Stimulated activated CD4-positive, alpha-beta T cell treated with anti-CD3 and anti-CD28 coated beads, TNF-alpha, amount 100 ng/mL, for 48 hours (primary cell): ENCODE results near the gene ING5.

ENCODE experiments used
- DNase-seq, 3 donors: peaks; one replicate each; pipeline ENCODE4 v3.0.0-alpha.2; 2020; ENCODE audit warnings: low read depth in 3 of 3

ING5 gene

GRCh38 chr2:241706537-241706936, 4.7 kb downstream of the ING5 start:
- DNase-seq, result no peak

DNA sequence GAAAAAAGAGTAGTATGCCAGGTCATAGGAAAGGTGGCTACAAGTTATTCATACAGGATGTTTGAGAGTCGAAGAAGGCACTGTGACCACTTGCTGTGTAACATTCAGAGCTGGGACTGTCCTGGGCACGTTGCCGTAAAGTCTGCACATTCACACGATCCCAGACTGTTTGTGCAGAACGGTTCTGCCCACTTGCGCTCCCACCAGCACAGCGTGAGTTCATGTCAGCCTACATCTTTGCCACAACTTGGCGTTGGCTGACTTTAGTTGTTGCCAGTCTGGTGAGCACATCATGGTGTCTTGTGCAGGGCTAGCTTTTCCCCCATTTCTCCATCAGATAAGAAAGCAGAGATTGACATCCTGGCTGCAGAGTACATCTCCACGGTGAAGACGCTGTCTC, 7.0 kb downstream of the ING5 start:
- DNase-seq, result no peak

GRCh38 chr2:241719093-241719492, 17.3 kb downstream of the ING5 start:
- DNase-seq, result no peak

GRCh38 chr2:241720099-241720498, 18.3 kb downstream of the ING5 start:
- DNase-seq, result no peak

DNA sequence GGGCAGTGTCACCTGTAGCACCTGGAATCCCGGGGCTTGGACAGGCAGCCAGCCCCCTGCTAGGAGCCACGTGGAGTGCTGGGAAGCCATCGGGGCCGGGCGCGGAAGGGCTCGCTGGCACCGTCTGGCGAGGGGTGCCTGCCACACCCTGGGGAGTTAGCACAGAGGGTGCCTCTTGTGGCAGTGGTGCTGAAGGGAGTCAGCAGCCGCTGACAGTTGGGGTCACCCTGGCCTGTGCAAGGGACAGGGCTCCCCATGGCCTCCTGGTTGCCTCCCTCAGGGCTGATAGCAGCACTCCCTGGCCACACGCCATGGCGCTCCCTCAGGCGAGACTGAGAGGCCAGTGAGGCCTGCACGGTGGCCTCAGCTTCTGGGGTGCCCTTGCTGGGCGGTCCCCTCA, 18.7 kb downstream of the ING5 start:
- DNase-seq, result no peak

DNA sequence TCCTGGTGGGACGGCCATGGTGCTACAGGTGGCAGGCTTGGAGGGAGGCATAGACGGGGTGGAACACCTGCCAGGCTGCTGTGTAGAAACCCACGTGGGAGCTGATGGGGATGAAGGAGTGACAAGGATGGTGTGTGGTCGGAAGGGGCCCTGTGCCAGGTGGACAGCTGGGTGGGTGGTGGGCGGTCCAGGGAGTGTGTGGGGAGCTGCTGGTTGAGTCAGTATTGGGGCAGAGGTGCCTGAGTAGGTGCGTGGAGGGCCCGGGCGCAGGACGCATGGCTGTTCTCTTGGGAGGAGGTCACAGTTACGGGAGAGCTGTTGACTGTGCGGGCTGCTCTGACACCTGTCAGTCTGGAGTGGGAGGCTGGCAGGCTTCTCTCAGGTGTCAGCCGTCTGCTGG, 20.0 kb downstream of the ING5 start:
- DNase-seq, result no peak

DNA sequence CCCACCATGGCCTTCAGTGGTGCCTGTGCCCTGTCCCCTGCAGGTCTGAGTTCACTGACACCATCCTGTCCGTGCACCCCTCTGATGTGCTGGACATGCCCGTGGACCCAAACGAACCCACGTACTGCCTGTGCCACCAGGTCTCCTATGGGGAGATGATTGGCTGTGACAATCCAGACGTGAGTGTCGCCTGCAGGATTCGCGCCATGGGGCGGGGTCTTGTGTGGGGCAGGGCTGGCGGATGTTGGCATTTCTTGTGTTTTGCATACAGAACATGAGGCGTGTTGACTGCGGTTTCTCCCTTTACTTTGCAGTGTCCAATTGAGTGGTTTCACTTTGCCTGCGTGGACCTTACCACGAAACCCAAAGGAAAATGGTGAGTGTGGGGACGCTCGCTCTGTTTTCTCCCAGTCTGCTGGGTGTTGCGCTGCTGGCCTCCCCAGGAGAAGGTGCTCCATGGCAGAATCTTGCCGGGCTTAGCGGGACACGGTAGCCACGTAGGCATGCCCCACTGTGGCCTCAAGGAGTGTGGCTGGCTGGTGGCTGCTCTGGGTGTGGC, 21.1 kb downstream of the ING5 start:
- no peak for DNase-seq

DNA sequence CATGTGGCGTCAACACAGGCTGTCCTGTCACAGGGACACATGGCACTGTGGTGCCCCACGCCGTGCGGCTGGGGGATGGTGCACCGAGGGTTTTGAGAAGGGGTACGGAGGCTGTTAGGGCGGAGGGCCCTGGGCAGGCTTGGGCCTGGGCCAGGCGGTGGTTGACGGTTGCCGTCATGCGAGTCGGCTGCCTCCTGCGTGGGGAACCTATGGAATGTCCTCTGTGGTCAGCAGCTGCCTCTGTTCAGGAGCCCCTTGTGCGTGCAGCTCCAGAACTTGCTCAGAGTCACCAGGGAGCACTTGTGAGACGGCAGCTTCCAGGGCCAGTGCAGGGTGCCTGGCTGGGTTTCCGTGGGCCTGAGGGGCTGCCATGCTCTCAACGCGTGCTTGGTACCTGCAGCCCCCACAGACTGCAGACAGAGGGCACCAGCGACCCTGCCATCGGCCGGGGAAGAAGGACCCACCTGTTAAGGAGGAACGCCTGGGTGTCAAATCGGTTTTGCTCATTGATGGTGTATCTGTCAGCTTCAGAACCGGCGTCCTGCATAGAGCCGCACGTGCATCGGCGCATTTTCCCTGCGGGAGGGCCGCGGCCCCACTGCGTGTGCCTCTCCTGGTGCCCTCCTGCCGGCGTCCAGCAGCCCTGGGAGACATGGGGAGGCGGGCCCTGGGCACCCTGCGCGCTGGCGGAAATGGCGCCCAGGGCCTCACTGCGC, 22.6 kb downstream of the ING5 start:
- DNase-seq, result no peak

- DNase-seq, result no peak
Observed at GRCh38 chr2:241724975-241725870, 23.4 kb downstream of the ING5 start.

- DNase-seq, result no peak
Observed at GRCh38 chr2:241726459-241726858, 24.6 kb downstream of the ING5 start.

GRCh38 chr2:241728000-241728399, 26.2 kb downstream of the ING5 start:
- no peak for DNase-seq

GRCh38 chr2:241728627-241729026, 26.8 kb downstream of the ING5 start:
- no peak for DNase-seq

DNA sequence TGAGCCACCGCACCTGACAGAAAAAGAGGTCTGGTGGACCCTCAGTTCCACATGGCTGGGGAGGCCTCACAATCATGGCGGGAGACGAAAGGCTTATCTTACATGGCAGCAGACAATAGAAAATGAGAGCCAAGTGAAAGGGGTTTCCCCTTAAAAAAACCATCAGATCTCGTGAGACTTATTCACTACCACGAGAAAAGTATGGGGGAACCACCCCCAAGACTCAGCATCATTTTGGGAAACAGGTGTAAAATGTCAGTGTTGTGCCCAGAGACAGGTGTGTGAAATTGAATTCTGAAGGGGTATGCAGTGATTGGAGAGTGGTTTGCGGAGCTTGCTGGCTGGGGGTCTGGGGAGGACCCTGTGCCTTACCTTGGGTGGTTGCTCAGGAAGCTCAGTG, 28.0 kb downstream of the ING5 start:
- DNase-seq, result no peak

DNA sequence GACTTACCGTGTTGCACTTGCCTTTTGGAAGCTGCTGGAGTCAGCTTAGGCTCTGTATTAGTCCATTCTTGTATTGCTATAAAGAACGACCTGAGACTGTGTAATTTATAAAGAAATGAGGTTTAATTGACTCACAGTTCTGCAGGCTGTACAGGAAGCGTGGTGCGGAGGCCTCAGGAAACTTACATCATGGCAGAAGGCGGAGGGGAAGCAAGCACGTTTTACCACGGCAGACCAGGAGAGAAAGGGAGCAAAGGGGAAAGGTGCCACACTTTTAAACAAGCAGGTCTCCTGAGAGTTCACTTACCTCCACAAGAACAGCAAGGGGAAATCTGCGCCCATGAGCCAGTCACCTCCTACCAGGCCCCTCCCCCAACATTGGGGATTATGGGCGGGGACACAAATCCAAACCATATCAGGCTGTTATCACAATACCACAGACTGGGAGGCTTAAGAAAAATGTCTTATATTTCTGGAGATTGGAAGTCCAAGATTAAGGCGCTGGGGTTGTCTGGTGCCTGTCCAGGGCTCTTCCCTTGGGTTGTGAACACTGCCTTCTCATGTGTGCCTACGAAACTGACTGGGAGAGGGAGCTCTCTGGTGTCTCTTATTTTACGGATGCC, 28.9 kb downstream of the ING5 start:
- DNase-seq, result no peak

DNA sequence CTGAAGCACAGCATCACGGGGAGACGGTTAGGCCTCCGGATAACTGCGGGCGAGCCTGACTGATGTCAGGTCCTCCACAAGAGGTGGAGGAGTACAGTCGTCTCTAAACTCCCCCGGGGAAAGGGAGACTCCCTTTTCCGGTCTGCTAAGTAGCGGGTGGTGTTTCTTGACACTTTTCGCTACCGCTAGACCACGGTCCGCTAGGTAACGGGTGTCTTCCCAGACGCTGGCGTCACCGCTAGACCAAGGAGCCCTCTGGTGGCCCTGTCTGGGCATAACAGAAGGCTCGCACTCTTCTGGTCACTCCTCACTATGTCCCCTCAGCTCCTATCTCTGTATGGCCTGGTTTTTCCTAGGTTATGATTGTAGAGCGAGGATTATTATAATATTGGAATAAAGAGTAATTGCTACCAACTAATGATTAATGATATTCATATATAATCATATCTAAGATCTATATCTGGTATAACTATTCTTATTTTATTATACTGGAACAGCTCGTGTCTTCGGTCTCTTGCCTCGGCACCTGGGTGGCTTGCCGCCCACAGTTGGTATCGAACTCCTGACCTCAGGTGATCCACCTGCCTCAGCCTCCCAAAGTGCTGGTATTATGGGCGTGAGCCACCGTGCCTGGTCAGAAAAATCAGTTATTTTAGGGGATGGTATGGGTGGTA, 30.8 kb downstream of the ING5 start:
- peak in 1 of 3 donors; percentile 56 for DNase-seq

- no peak for DNase-seq
Observed at GRCh38 chr2:241733391-241734207, 31.8 kb downstream of the ING5 start.

DNA sequence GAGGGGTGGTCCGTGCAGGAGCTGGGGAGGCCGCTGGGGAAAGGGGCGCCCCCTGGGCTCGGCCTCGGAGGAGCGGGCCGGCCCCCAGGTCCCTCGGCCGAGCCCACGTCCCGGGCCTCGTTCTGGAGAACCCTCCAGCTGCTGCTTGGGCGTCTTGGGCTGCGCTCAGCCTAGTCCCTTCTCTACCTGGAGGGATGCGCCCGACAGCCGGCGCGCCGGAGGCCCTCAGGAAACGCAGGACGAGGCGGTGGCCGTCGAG, 32.3 kb downstream of the ING5 start:
- DNase-seq, result no peak

GRCh38 chr2:241734467-241735208, 32.8 kb downstream of the ING5 start, which contains the start of gene D2HGDH:
D2HGDH (plus strand) TSS chr2:241734630; CDS start chr2:241735225, 595 bp downstream.
- DNase-seq, result peak; percentile 84 to 98 (median 91)

GRCh38 chr2:241736111-241736510, 34.3 kb downstream of the ING5 start:
- DNase-seq, result no peak

DNA sequence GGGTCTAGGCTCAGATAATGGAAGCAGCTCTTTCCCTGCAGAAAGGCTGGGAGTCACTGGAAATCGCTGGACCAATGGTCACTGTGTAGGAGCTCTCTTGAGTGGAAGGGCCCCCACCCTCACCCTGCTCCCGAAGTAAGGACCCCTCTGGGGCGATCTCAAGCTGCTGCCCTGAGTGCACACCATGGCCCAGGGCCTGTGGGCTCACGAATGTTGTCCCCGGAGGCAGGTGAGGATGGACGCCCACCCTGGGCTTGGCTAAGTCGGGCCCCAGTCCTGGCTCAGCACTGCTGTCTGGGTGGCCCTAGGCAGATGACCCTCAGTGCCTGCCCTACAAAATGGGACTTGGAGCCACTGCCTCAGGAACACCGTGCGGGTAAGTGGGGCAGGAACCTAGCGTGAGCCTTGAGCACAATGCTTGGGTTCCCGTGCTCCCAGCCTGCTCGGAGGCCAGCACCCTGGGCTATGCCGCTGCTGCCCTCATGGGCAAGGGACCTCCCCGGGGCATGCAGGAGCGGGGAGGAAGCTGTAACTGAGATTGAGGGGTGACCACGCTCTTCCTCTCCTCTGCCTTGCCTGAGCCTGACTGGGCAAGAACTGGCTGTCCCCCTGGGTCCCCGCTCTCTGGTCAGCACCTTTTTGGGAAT, 36.3 kb downstream of the ING5 start:
- DNase-seq, result no peak
